ENCODE measurements around the gene RNF220.

DNA sequence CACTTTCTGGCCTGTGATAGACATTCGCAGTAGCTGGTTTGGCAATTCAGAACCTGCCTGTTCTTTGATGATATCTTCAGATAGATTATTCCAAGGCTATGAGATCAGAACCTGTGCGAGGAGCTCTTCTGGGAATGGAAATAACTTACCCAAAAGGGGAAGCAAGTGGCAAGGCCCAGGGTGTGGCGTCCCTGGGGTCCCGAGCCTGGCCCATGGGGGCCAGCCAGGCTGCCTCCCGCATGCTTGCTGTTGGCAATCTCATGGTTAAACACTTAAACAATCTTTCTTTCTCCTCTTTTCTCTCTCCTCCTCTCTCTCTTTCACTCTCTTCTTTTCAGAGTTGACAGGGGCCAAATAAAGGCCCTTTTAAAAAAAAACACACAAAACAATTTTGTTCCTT is 108.1 kb downstream of the RNF220 start:
- TF ChIP-seq, protein P1, sequence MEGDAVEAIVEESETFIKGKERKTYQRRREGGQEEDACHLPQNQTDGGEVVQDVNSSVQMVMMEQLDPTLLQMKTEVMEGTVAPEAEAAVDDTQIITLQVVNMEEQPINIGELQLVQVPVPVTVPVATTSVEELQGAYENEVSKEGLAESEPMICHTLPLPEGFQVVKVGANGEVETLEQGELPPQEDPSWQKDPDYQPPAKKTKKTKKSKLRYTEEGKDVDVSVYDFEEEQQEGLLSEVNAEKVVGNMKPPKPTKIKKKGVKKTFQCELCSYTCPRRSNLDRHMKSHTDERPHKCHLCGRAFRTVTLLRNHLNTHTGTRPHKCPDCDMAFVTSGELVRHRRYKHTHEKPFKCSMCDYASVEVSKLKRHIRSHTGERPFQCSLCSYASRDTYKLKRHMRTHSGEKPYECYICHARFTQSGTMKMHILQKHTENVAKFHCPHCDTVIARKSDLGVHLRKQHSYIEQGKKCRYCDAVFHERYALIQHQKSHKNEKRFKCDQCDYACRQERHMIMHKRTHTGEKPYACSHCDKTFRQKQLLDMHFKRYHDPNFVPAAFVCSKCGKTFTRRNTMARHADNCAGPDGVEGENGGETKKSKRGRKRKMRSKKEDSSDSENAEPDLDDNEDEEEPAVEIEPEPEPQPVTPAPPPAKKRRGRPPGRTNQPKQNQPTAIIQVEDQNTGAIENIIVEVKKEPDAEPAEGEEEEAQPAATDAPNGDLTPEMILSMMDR (IDR thresholded peaks at IDR 0.05) = no peak
- no peak for TF ChIP-seq POLR2A (IDR thresholded peaks at IDR 0.05)
